GM12878 (cell line): Measurements from ENCODE around the gene PITPNC1. TPM values are rescaled to one million over a fixed set of nuclear protein-coding genes. Genes with fewer than 3 reads are reported as not detected.

Experiments
- ATAC-seq: fragments of 200-7000 bp; cut with Tn5 transposase; 3 replicates; pipeline ENCODE4 v1.9.1; 2020; ENCODE audit warnings: mild to moderate bottlenecking, moderate library complexity
- BruUV-seq: library from RNA; stranded (reverse); fragments of 400-500 nt; replicated peaks from 2 replicates; lab custom pipeline; 2021; lab: Mats Ljungman, UMichigan
- CTCF ChIA-PET: fragments of 300-600 bp; sonication (Branson Sonifier 250); formaldehyde crosslinking; extraction: SDS; loops from one replicate; lab custom pipeline; 2021; ENCODE audit warnings: inconsistent platforms; lab: Yijun Ruan, JAX
- POLR2A ChIA-PET: fragments of 350-600 bp; formaldehyde crosslinking; extraction: SDS; loops from one replicate; lab custom pipeline; 2021; ENCODE audit warnings: inconsistent platforms; lab: Charles Lee
- RAD21 ChIA-PET: fragments of 300-600 bp; sonication (Branson Sonifier 250); formaldehyde crosslinking; loops from one replicate; lab custom pipeline; 2023; ENCODE audit warnings: antibody characterized with exemption; ENCODE audit not compliant: unreplicated experiment; lab: Charles Lee
- SMC1A ChIA-PET: fragments of 300-600 bp; sonication (Branson Sonifier 250); formaldehyde crosslinking; loops from one replicate; lab custom pipeline; 2023; ENCODE audit not compliant: unreplicated experiment, uncharacterized antibody; lab: Charles Lee
- DNase-seq: peaks from one replicate; pipeline ENCODE4 v3.0.0-alpha.2; 2011; ENCODE audit warnings: low read depth, low spot score
- FAIRE-seq: peaks from 3 replicates; lab custom pipeline; 2011; peaks lifted over from hg19 to GRCh38; lab: Jason Lieb, UNC
- H2AFZ ChIP-seq: 2 replicates; pipeline ENCODE4 v1.6.0; 2011; ENCODE audit warnings: low read depth, low read length, control low read depth; ENCODE audit not compliant: control insufficient read depth
- H3K27ac ChIP-seq: 2 replicates; pipeline ENCODE4 v1.5.1; 2011; ENCODE audit warnings: control low read depth; ENCODE audit not compliant: control insufficient read depth, insufficient read depth
- H3K27me3 ChIP-seq, 2 experiments: replicated peaks in 1 of 2; 2 replicates each; pipeline versions ENCODE4 v1.6.0 to v1.6.1; 2011; ENCODE audit warnings: low read length in 1 of 2; ENCODE audit not compliant: control insufficient read depth in 2 of 2, insufficient read depth in 2 of 2
- H3K36me3 ChIP-seq, 2 experiments: 2 replicates each; pipeline ENCODE4 v1.5.1; 2011; ENCODE audit warnings: low read length in 1 of 2; ENCODE audit not compliant: control insufficient read depth in 2 of 2, insufficient read depth in 2 of 2
- H3K4me1 ChIP-seq: 2 replicates; pipeline ENCODE4 v1.6.1; 2011; ENCODE audit warnings: mild to moderate bottlenecking, low read length, moderate library complexity, mixed read lengths; ENCODE audit not compliant: control insufficient read depth, insufficient read depth
- H3K4me2 ChIP-seq: 2 replicates; pipeline ENCODE4 v1.6.0; 2011; ENCODE audit warnings: control low read depth; ENCODE audit not compliant: control insufficient read depth, insufficient read depth
- H3K4me3 ChIP-seq: fragments of 200-600 bp; sonication (generic); 2 replicates; pipeline ENCODE4 v1.5.1; 2016
- H3K79me2 ChIP-seq: 2 replicates; pipeline ENCODE4 v1.6.0; 2011; ENCODE audit warnings: low read length; ENCODE audit not compliant: control insufficient read depth, insufficient read depth
- H3K9ac ChIP-seq: 2 replicates; pipeline ENCODE4 v1.8.0; 2011; ENCODE audit warnings: low read length, control low read depth, mixed read lengths; ENCODE audit not compliant: control insufficient read depth, insufficient read depth
- H3K9me3 ChIP-seq: replicated peaks from 3 replicates; pipeline ENCODE4 v1.5.1; 2011; ENCODE audit warnings: mild to moderate bottlenecking, low read length; ENCODE audit not compliant: control insufficient read depth, insufficient read depth
- H4K20me1 ChIP-seq: 2 replicates; pipeline ENCODE4 v1.6.0; 2011; ENCODE audit not compliant: control insufficient read depth, insufficient read depth
- ASH2L ChIP-seq: fragments of 300-600, 200-600 bp; sonication (generic); IDR thresholded peaks from 2 replicates; pipeline ENCODE4 v1.6.1; 2017; ENCODE audit warnings: low read depth, mild to moderate bottlenecking, borderline replicate concordance
- ATF7 ChIP-seq: fragments of 450-650 bp; IDR thresholded peaks from 2 replicates; pipeline ENCODE4 v1.6.1; 2016; ENCODE audit warnings: low read depth, mild to moderate bottlenecking
- BACH1 ChIP-seq: fragments of 450-650 bp; IDR thresholded peaks from 2 replicates; pipeline ENCODE4 v1.6.1; 2017; ENCODE audit warnings: mild to moderate bottlenecking, borderline replicate concordance
- EGR1 ChIP-seq, 2 experiments: IDR thresholded peaks; 1 replicate in 1 of 2; 2 replicates in 1 of 2; pipeline ENCODE4 v1.6.1; 2011 to 2012; ENCODE audit warnings: low read depth in 2 of 2, low read length in 2 of 2, borderline replicate concordance in 1 of 2, mild to moderate bottlenecking in 1 of 2, moderate library complexity in 1 of 2
- HDGF ChIP-seq: fragments of 450-650 bp; IDR thresholded peaks from 2 replicates; pipeline ENCODE4 v1.6.1; 2016; ENCODE audit warnings: antibody characterized with exemption
- IKZF2 ChIP-seq, 2 experiments: fragments of 450-650 bp; IDR thresholded peaks; 2 replicates each; pipeline ENCODE4 v1.6.1; 2017; ENCODE audit warnings: mild to moderate bottlenecking in 2 of 2, moderate library complexity in 2 of 2
- LARP7 ChIP-seq: fragments of 450-650 bp; IDR thresholded peaks from 2 replicates; pipeline ENCODE4 v1.6.1; 2017; ENCODE audit warnings: mild to moderate bottlenecking
- NFXL1 ChIP-seq: fragments of 450-650 bp; IDR thresholded peaks from 2 replicates; pipeline ENCODE4 v1.6.1; 2017; ENCODE audit warnings: antibody characterized with exemption, mild to moderate bottlenecking, borderline replicate concordance
- NR2F1 ChIP-seq: fragments of 450-650 bp; conservative IDR thresholded peaks from 2 replicates; pipeline ENCODE4 v1.6.1; 2017; ENCODE audit warnings: mild to moderate bottlenecking
- NRF1 ChIP-seq: conservative IDR thresholded peaks from 2 replicates; pipeline ENCODE4 v1.6.1; 2011; ENCODE audit warnings: mild to moderate bottlenecking, low read depth, low read length, improper control_type of control experiment
- RB1 ChIP-seq: fragments of 450-650 bp; formaldehyde crosslinking; IDR thresholded peaks from 2 replicates; pipeline ENCODE4 v1.6.1; 2017; ENCODE audit warnings: mild to moderate bottlenecking, borderline replicate concordance
- RCOR1 ChIP-seq: conservative IDR thresholded peaks from 2 replicates; pipeline ENCODE4 v1.6.1; 2012; ENCODE audit warnings: low read depth, low read length, improper control_type of control experiment
- STAT3 ChIP-seq: IDR thresholded peaks from 2 replicates; pipeline ENCODE4 v1.6.1; 2011; ENCODE audit warnings: low read depth, low read length, improper control_type of control experiment
- WRNIP1 ChIP-seq: IDR thresholded peaks from 2 replicates; pipeline ENCODE4 v1.6.1; 2011; ENCODE audit warnings: low read depth, low read length, improper control_type of control experiment, borderline replicate concordance
- WGBS: methylation state at CpG from one replicate; pipeline ENCODE4 v1.1.6; 2016; ENCODE audit warnings: low lambda C conversion rate; ENCODE audit not compliant: insufficient replicate concordance, insufficient coverage; ENCODE audit errors: missing lambda C conversion rate; 5-methylcytosine and 5-hydroxymethylcytosine counted together
- in situ Hi-C: fragments of 300-500 bp; cut with MboI; formaldehyde crosslinking; loops from 9 replicates; pipeline ENCODE4 v1.14.3; 2018; ENCODE audit warnings: mixed read lengths
- intact Hi-C: fragments of 100-400 bp; cut with micrococcal nuclease; formaldehyde crosslinking; loops from one replicate; pipeline ENCODE4 v1.14.2; 2022; ENCODE audit not compliant: unreplicated experiment
- polyA plus RNA-seq, 11 experiments: library from polyadenylated mRNA; depleted of rRNA in 4 of 11; unstranded in 6 of 11; stranded (reverse) in 5 of 11; fragments of >200 nt; fragmentation: Nextera tagmentation in 4 of 11; fragmentation: Illumina TruSeq in 1 of 11; extraction: Ambion mirVana in 4 of 11; extraction: Trizol in 1 of 11; gene quantifications; 1 replicate in 1 of 11; 2 replicates in 10 of 11; pipeline versions ENCODE4 v1.2.1 to v1.2.3, GENCODE V29; 2011 to 2016; ENCODE audit warnings: inconsistent platforms in 2 of 11, missing spikeins in 2 of 11, low read depth in 1 of 11
- total RNA-seq, 4 experiments: library from RNA; depleted of rRNA in 3 of 4; stranded (reverse); fragments of >200 nt in 3 of 4; fragmentation: Illumina TruSeq in 1 of 4; extraction: Trizol in 1 of 4; gene quantifications; 2 replicates each; pipeline versions ENCODE4 v1.2.1 to v1.2.3, GENCODE V29; 2013 to 2021

Gene PITPNC1
- total and polyA plus RNA-seq, 10 of the 15 experiments (the other 5 are each of a cell fraction or from before 2014, with no cell fraction given) = 12.2 to 62.4 (median 47.3) TPM

GRCh38 chr17:67492251-67492740 lies 115.2 kb downstream of the PITPNC1 start:
- RAD21 ChIA-PET = interaction anchor here (0.6 kb wide), 1 partner anchor 153 kb away, joined by 3 read pairs; no protein-coding TSS in a partner anchor
- WGBS = 44% methylated on average over 5 of the region's 5 CpGs
- no peaks in the 10 kb centered on the region for H3K36me3 ChIP-seq
- in situ Hi-C loops = no loop called here
- SMC1A ChIA-PET = interaction anchor here (1.0 kb wide), 1 partner anchor 10 kb away, joined by 3 read pairs; no protein-coding TSS in a partner anchor
- no peaks in the 10 kb centered on the region for H3K27me3 ChIP-seq
- DNase-seq (no peak), FAIRE-seq (no peak), ATAC-seq (no peak)
- intact Hi-C loops = no loop called here
- no peaks in the 10 kb centered on the region for H4K20me1 ChIP-seq
- peaks cover 6% of the 10 kb centered on the region for H3K79me2 ChIP-seq
- no peaks in the 10 kb centered on the region; the same call in 2 of the 3 replicates for H3K9me3 ChIP-seq
- CTCF ChIA-PET = interaction anchor here (1.4 kb wide), 2 partner anchors 10 to 17 kb away, joined by 3 to 7 read pairs; no protein-coding TSS in a partner anchor
- peaks cover under 1% of the 10 kb centered on the region for H3K4me1 ChIP-seq
- no peak overlapping the region for H3K4me3 ChIP-seq
- no peak overlapping the region for H2AFZ ChIP-seq
- no TSS peak for BruUV-seq
- H3K9ac ChIP-seq = no peak overlapping the region
- TF ChIP-seq HDGF (no peak), EGR1 (IDR thresholded peaks at IDR 0.05; ENCODE audit: borderline replicate concordance in 1 of 2, low read depth in 2 of 2, low read length in 2 of 2) (no peak), RB1 (no peak), ASH2L (no peak), LARP7 (no peak), IKZF2 (IDR thresholded peaks at IDR 0.05) (no peak), ATF7 (no peak), BACH1 (no peak), STAT3 (no peak), NFXL1 (no peak), RCOR1 (no peak), NRF1 (no peak), WRNIP1 (no peak), NR2F1 (no peak)
- POLR2A ChIA-PET = no interaction called here
- H3K4me2 ChIP-seq = no peak overlapping the region
- H3K27ac ChIP-seq = no peak overlapping the region
